OCI-LY1 (cell line): ENCODE data around the gene CLBA1.

ENCODE experiments used
- CTCF ChIP-seq: fragments of 200-600 bp; sonication (generic), shearing (Covaris generic); IDR thresholded peaks from 2 replicates; pipeline ENCODE4 v1.5.1; 2017; ENCODE audit warnings: mild to moderate bottlenecking, antibody characterized with exemption, low read length, moderate library complexity, mixed read lengths
- EZH2 ChIP-seq: fragments of 200-600 bp; sonication (generic), shearing (Covaris generic); IDR thresholded peaks from 2 replicates; pipeline ENCODE4 v1.8.0; 2017; ENCODE audit warnings: borderline replicate concordance, mixed run types, mild to moderate bottlenecking, antibody characterized with exemption, low read length, moderate library complexity, mixed read lengths

DNA sequence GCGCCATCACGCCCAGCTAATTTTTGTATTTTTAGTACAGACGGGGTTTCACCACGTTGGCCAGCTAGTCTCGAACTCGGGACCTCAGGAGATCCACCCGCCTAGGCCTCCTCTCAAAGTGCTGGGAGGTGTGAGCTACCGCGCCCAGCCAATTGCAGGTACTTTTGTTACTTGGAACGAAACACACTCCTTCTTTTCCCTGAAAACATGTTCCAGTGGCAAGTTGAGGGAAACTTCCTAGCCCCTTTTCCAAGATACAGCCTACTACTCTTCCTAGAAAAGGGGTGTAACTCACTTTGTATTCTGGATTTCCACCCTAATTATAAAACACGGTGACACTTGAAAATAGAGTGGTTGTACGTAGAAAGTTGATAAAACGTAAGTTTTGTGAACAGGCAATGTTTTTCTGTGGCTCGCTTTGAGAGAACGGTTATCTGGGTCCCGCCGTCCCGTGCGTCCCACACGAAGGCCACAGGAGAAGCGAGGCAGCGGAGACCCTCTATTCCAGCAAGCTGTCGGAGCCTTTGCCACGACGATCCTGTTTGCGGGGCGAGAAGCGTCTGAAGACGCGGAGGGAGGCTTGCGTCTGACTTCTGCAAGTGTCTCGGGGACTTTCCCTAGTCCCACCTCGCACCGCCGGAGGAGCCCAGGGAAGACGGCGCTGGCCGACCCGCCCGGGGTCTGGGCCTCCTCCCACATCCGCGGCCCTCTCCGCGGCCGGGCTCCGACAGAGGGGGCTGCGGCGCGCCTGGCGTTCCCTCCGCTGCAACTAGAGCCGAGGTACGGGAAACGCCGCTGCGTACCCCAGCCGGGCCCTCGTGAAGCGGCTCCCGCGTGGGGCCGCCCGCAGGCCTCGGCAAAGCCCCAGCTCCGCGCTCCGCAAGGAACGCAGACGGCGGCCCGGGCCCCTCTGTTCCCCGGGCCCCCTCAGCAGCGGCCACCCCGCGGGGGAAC lies 34.5 kb downstream of the CLBA1 start:
- TF ChIP-seq CTCF (no peak), EZH2 (no peak)
